NCI-H446 treated with DMSO at 0.1 percent for 48 hours (cell line): Measurements from ENCODE around the gene EFCAB11.

Source experiments
- DNase-seq: peaks from one replicate; lab custom pipeline; 2025; lab: John Stamatoyannopoulos, UW

EFCAB11 gene

GRCh38 chr14:89956661-89957009 is 2.1 kb upstream of the EFCAB11 start:
- no peak for DNase-seq

- peak; percentile 91 for DNase-seq
Measured at GRCh38 chr14:89955745-89956660, 1.5 kb upstream of the EFCAB11 start, which contains the start of gene TDP1. Gene TDP1 (plus strand): TSS chr14:89955927. CDS start chr14:89963115, 7,188 bp downstream.

- no peak for DNase-seq
Measured at GRCh38 chr14:89955022-89955744, 653 bp upstream of the EFCAB11 start.

GRCh38 chr14:89953602-89954001 is 928 bp downstream of the EFCAB11 start:
- no peak for DNase-seq

- DNase-seq = peak; percentile 4
Measured at GRCh38 chr14:89952576-89952975, 2.0 kb downstream of the EFCAB11 start.

GRCh38 chr14:89947344-89947743 is 7.2 kb downstream of the EFCAB11 start:
- no peak for DNase-seq

GRCh38 chr14:89941830-89942377 is 12.6 kb downstream of the EFCAB11 start:
- no peak for DNase-seq

GRCh38 chr14:89936654-89937185 is 17.8 kb downstream of the EFCAB11 start:
- no peak for DNase-seq

- no peak for DNase-seq
Measured at GRCh38 chr14:89933002-89933401, 21.5 kb downstream of the EFCAB11 start.

GRCh38 chr14:89927186-89927865 is 27.2 kb downstream of the EFCAB11 start:
- no peak for DNase-seq

- no peak for DNase-seq
Measured at GRCh38 chr14:89926694-89927093, 27.8 kb downstream of the EFCAB11 start.

- peak; percentile 78 for DNase-seq
Measured at GRCh38 chr14:89924268-89924667, 30.3 kb downstream of the EFCAB11 start.

GRCh38 chr14:89922031-89922907 is 32.3 kb downstream of the EFCAB11 start:
- no peak for DNase-seq

- DNase-seq = no peak
Measured at GRCh38 chr14:89921346-89921745, 33.2 kb downstream of the EFCAB11 start.

GRCh38 chr14:89920056-89920455 is 34.5 kb downstream of the EFCAB11 start:
- no peak for DNase-seq

- no peak for DNase-seq
Measured at GRCh38 chr14:89918721-89919120, 35.8 kb downstream of the EFCAB11 start.

GRCh38 chr14:89915114-89915878 is 39.2 kb downstream of the EFCAB11 start:
- peak; percentile 54 for DNase-seq

- DNase-seq = peak; percentile 51
Measured at GRCh38 chr14:89912667-89913211, 41.8 kb downstream of the EFCAB11 start.

- no peak for DNase-seq
Measured at GRCh38 chr14:89912221-89912620, 42.3 kb downstream of the EFCAB11 start.
